A673 (cell line): ENCODE data around the gene CCR5. TPM values are rescaled to one million over a fixed set of nuclear protein-coding genes. Genes with fewer than 3 reads are reported as not detected.

Experiments
- BruUV-seq: library from RNA; stranded (reverse); fragments of 400-500 nt; replicated peaks from 2 replicates; lab custom pipeline; 2021; lab: Mats Ljungman, UMichigan
- CTCF ChIA-PET: fragments of 300-600 bp; sonication (Branson Sonifier 250); formaldehyde crosslinking; loops from one replicate; lab custom pipeline; 2022; ENCODE audit warnings: antibody characterized with exemption; lab: Charles Lee
- POLR2A ChIA-PET: fragments of 300-600 bp; sonication (Branson Sonifier 250); formaldehyde crosslinking; loops from one replicate; lab custom pipeline; 2022; ENCODE audit warnings: antibody characterized with exemption; ENCODE audit not compliant: low non-redundant PET; lab: Charles Lee
- DNase-seq: peaks from one replicate; pipeline ENCODE4 v3.0.0-alpha.2; 2015; ENCODE audit warnings: low spot score
- H3K27ac ChIP-seq: fragments of 200-600 bp; sonication (generic); 2 replicates; pipeline ENCODE4 v1.5.1; 2016; ENCODE audit warnings: mixed run types, low read depth, mild to moderate bottlenecking, mixed read lengths, antibody characterized with exemption, low read length; ENCODE audit not compliant: poor library complexity, severe bottlenecking
- H3K27me3 ChIP-seq: fragments of 200-600 bp; sonication (generic); replicated peaks from 2 replicates; pipeline ENCODE4 v1.6.1; 2017; ENCODE audit warnings: mixed run types, low read depth, mild to moderate bottlenecking, mixed read lengths, antibody characterized with exemption, low read length; ENCODE audit not compliant: insufficient read depth, poor library complexity
- H3K36me3 ChIP-seq: fragments of 200-600 bp; sonication (generic); 2 replicates; pipeline ENCODE4 v1.6.1; 2016; ENCODE audit warnings: mixed run types, mild to moderate bottlenecking, mixed read lengths, antibody characterized with exemption, low read length; ENCODE audit not compliant: insufficient read depth, poor library complexity, severe bottlenecking
- H3K4me1 ChIP-seq: fragments of 200-600 bp; sonication (generic); 2 replicates; pipeline ENCODE4 v1.6.1; 2017; ENCODE audit warnings: mixed run types, mild to moderate bottlenecking, mixed read lengths, antibody characterized with exemption, low read length; ENCODE audit not compliant: insufficient read depth, poor library complexity, severe bottlenecking
- H3K4me3 ChIP-seq: fragments of 200-600 bp; sonication (generic); 2 replicates; pipeline ENCODE4 v1.5.1; 2016; ENCODE audit warnings: low read depth, mixed run types, mild to moderate bottlenecking, mixed read lengths, low read length; ENCODE audit not compliant: poor library complexity, severe bottlenecking
- H3K9me3 ChIP-seq: fragments of 200-600 bp; sonication (generic); 2 replicates; pipeline ENCODE4 v1.6.1; 2016; ENCODE audit warnings: mixed run types, low read depth, mild to moderate bottlenecking, mixed read lengths, antibody characterized with exemption, low read length; ENCODE audit not compliant: poor library complexity, severe bottlenecking
- CTCF ChIP-seq: fragments of 300-800, 200-600 bp; sonication (generic); conservative IDR thresholded peaks from 2 replicates; pipeline ENCODE4 v1.5.1; 2017; ENCODE audit warnings: low read depth, mild to moderate bottlenecking, antibody characterized with exemption, low read length, moderate library complexity, mixed read lengths
- EZH2 ChIP-seq: fragments of 200-600 bp; sonication (generic); IDR thresholded peaks from 2 replicates; pipeline ENCODE4 v1.6.1; 2017; ENCODE audit warnings: borderline replicate concordance, low read depth, mild to moderate bottlenecking, mixed read lengths, antibody characterized with exemption, low read length; ENCODE audit not compliant: poor library complexity, severe bottlenecking
- intact Hi-C: fragments of 100-400 bp; cut with micrococcal nuclease; formaldehyde crosslinking; loops from one replicate; pipeline ENCODE4 v1.10.0; 2022; ENCODE audit not compliant: unreplicated experiment
- total RNA-seq: library from RNA; stranded (reverse); gene quantifications from 2 replicates; pipeline ENCODE4 v1.2.3, GENCODE V29; 2021

The CCR5 gene
- total RNA-seq, 1 experiment from 2014 or later: not detected

- no peaks in the 10 kb centered on the region for H3K36me3 ChIP-seq
- H3K4me1 ChIP-seq: no peaks in the 10 kb centered on the region
- TF ChIP-seq EZH2 (no peak), CTCF (no peak)
- no peak for DNase-seq
- peaks cover 16% of the 10 kb centered on the region for H3K27me3 ChIP-seq
- CTCF ChIA-PET: no interaction called here
- no TSS peak for BruUV-seq
- H3K9me3 ChIP-seq: no peaks in the 10 kb centered on the region
- H3K27ac ChIP-seq: no peak overlapping the region
- H3K4me3 ChIP-seq: no peak overlapping the region
- POLR2A ChIA-PET: no interaction called here
- intact Hi-C loops: no loop called here
These were observed 2.9 kb upstream of the CCR5 start for GRCh38 chr3:46367811-46368210.

DNA sequence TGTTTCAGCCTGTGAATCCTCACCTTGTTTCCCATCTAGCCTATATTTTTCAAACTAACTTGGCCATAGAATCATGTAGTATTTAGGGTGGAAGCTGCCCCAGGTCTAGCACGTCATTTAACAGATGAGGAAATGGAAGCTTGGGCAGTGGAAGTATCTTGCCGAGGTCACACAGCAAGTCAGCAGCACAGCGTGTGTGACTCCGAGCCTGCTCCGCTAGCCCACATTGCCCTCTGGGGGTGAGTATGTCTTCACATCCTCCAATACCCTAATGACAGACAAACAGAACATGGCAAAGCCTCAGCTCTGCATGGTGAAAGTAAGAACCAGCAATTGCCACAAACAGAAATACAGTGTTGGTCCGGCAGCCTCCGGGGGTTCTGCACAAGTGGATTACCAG lies 2.2 kb upstream of the CCR5 start:
- POLR2A ChIA-PET: no interaction called here
- intact Hi-C loops: no loop called here

DNA sequence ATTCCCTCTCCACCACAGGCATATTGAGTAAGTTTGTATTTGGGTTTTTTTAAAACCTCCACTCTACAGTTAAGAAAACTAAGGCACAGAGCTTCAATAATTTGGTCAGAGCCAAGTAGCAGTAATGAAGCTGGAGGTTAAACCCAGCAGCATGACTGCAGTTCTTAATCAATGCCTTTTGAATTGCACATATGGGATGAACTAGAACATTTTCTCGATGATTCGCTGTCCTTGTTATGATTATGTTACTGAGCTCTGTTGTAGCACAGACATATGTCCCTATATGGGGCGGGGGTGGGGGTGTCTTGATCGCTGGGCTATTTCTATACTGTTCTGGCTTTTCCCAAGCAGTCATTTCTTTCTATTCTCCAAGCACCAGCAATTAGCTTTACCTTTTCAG lies 1.6 kb upstream of the CCR5 start:
- H3K27ac ChIP-seq: no peak overlapping the region
- TF ChIP-seq CTCF (no peak), EZH2 (no peak)
- H3K4me1 ChIP-seq: no peaks in the 10 kb centered on the region
- intact Hi-C loops: no loop called here
- peaks cover 20% of the 10 kb centered on the region for H3K27me3 ChIP-seq
- no peaks in the 10 kb centered on the region for H3K36me3 ChIP-seq
- no peak overlapping the region for H3K4me3 ChIP-seq
- H3K9me3 ChIP-seq: no peaks in the 10 kb centered on the region
- ChIA-PET POLR2A (no interaction called here), CTCF (no interaction called here)
- BruUV-seq: no TSS peak
- DNase-seq: no peak

More for the DNA sequence above, 2.2 kb upstream of the CCR5 start:
- H3K27me3 ChIP-seq: peaks cover 19% of the 10 kb centered on the region
- no TSS peak for BruUV-seq
- CTCF ChIA-PET: no interaction called here
- no peaks in the 10 kb centered on the region for H3K4me1 ChIP-seq
- no peak for TF ChIP-seq EZH2
- TF ChIP-seq CTCF: no peak
- no peaks in the 10 kb centered on the region for H3K9me3 ChIP-seq
- no peak overlapping the region for H3K27ac ChIP-seq
- H3K4me3 ChIP-seq: no peak overlapping the region
- no peaks in the 10 kb centered on the region for H3K36me3 ChIP-seq
- DNase-seq: no peak
